HepG2 (cell line): ENCODE measurements around the gene USP25. TPM values are rescaled to one million over a fixed set of nuclear protein-coding genes. Genes with fewer than 3 reads are reported as not detected.

Source experiments
- ATAC-seq: fragments of 200-7000 bp; cut with Tn5 transposase; 3 replicates; pipeline ENCODE4 v1.9.1; 2020; ENCODE audit warnings: mild to moderate bottlenecking, moderate library complexity
- BruUV-seq: library from RNA; stranded (reverse); fragments of 400-500 nt; replicated peaks from 2 replicates; lab custom pipeline; 2021; lab: Mats Ljungman, UMichigan
- CTCF ChIA-PET: fragments of 300-600 bp; formaldehyde crosslinking; extraction: SDS; loops from one replicate; lab custom pipeline; 2021; ENCODE audit warnings: low total read pairs, inconsistent platforms, low intra/inter-chr PET ratio; lab: Yijun Ruan, JAX
- POLR2A ChIA-PET: fragments of 350-600 bp; sonication (Branson Sonifier 250); formaldehyde crosslinking; loops from one replicate; lab custom pipeline; 2020; ENCODE audit warnings: antibody characterized with exemption, inconsistent platforms; lab: Yijun Ruan, JAX
- DNase-seq: peaks from one replicate; pipeline ENCODE4 v3.0.0-alpha.2; 2015; ENCODE audit warnings: low spot score
- FAIRE-seq: peaks from 3 replicates; lab custom pipeline; 2011; peaks lifted over from hg19 to GRCh38; lab: Jason Lieb, UNC
- H2AFZ ChIP-seq: one replicate; pipeline ENCODE4 v1.6.1; 2011; ENCODE audit warnings: low read length, inconsistent platforms
- H3K27ac ChIP-seq: fragments of 300-600 bp; 3 replicates; pipeline ENCODE4 v1.8.0; 2011; ENCODE audit warnings: mixed run types, mild to moderate bottlenecking, mixed read lengths, low read length, inconsistent platforms; ENCODE audit not compliant: insufficient read depth; ENCODE audit errors: extremely low read length
- H3K27me3 ChIP-seq, 2 experiments: fragments of 200-600 bp in 1 of 2; 2 replicates in 1 of 2; 3 replicates in 1 of 2; pipeline versions ENCODE4 v1.6.0 to v1.8.0; 2011; ENCODE audit warnings: low read length in 2 of 2, mild to moderate bottlenecking in 2 of 2, moderate library complexity in 2 of 2, inconsistent platforms in 1 of 2; ENCODE audit not compliant: insufficient read depth in 2 of 2, control insufficient read depth in 1 of 2
- H3K36me3 ChIP-seq, 2 experiments: fragments of 200-600 bp in 1 of 2; replicated peaks in 1 of 2; 2 replicates in 1 of 2; 3 replicates in 1 of 2; pipeline versions ENCODE4 v1.5.1 to v1.8.0; 2011; ENCODE audit warnings: low read length in 2 of 2, inconsistent platforms in 1 of 2; ENCODE audit not compliant: insufficient read depth in 2 of 2, control insufficient read depth in 1 of 2
- H3K4me1 ChIP-seq: 2 replicates; pipeline ENCODE4 v1.5.1; 2012; ENCODE audit warnings: low read length, inconsistent platforms; ENCODE audit not compliant: insufficient read depth
- H3K4me2 ChIP-seq: 2 replicates; pipeline ENCODE4 v1.6.0; 2011; ENCODE audit warnings: low read depth, low read length, inconsistent platforms
- H3K4me3 ChIP-seq, 3 experiments: fragments of 200-600 bp in 1 of 3; sonication (generic), shearing (Covaris generic) in 1 of 3; replicated peaks in 1 of 3; 2 replicates each; pipeline ENCODE4 v1.5.1; 2011 to 2016; ENCODE audit warnings: low read length in 3 of 3, inconsistent platforms in 2 of 3, low read depth in 2 of 3, mild to moderate bottlenecking in 2 of 3, control low read depth in 1 of 3, mixed read lengths in 1 of 3; ENCODE audit not compliant: insufficient read depth in 1 of 3
- H3K79me2 ChIP-seq: one replicate; pipeline ENCODE4 v1.6.1; 2011; ENCODE audit warnings: low read length, inconsistent platforms; ENCODE audit not compliant: insufficient read depth
- H3K9ac ChIP-seq: 2 replicates; pipeline ENCODE4 v1.6.0; 2011; ENCODE audit warnings: mild to moderate bottlenecking, low read depth, low read length, inconsistent platforms; ENCODE audit not compliant: insufficient read depth
- H3K9me3 ChIP-seq: 2 replicates; pipeline ENCODE4 v1.5.1; 2012; ENCODE audit warnings: mild to moderate bottlenecking, low read length
- H4K20me1 ChIP-seq: 2 replicates; pipeline ENCODE4 v1.6.0; 2011; ENCODE audit warnings: inconsistent platforms, mild to moderate bottlenecking, low read length, moderate library complexity; ENCODE audit not compliant: insufficient read depth
- EED ChIP-seq: sonication (generic); formaldehyde crosslinking; IDR thresholded peaks from 2 replicates; pipeline ENCODE4 v1.5.0; 2020; ENCODE audit warnings: mild to moderate bottlenecking, missing genetic modification reagents
- ELF1 ChIP-seq: sonication (generic); formaldehyde crosslinking; IDR thresholded peaks from 2 replicates; pipeline ENCODE4 v1.4.0; 2020; ENCODE audit warnings: missing genetic modification reagents
- ESRRA ChIP-seq: sonication (generic); formaldehyde crosslinking; IDR thresholded peaks from 2 replicates; pipeline ENCODE4 v1.5.1; 2020; ENCODE audit warnings: mild to moderate bottlenecking, low read depth, missing genetic modification reagents
- FOXC1 ChIP-seq: sonication (generic); formaldehyde crosslinking; IDR thresholded peaks from 2 replicates; pipeline ENCODE4 v1.8.0; 2022; ENCODE audit warnings: mild to moderate bottlenecking, missing genetic modification reagents, borderline replicate concordance
- FUBP1 ChIP-seq: sonication (generic); formaldehyde crosslinking; IDR thresholded peaks from 2 replicates; pipeline ENCODE4 v1.5.1; 2020; ENCODE audit warnings: missing genetic modification reagents, mild to moderate bottlenecking, borderline replicate concordance
- KDM4B ChIP-seq: sonication (generic); formaldehyde crosslinking; IDR thresholded peaks from 2 replicates; pipeline ENCODE4 v1.4.0; 2020; ENCODE audit warnings: missing genetic modification reagents
- KLF13 ChIP-seq: sonication (generic); formaldehyde crosslinking; IDR thresholded peaks from 2 replicates; pipeline ENCODE4 v1.4.0; 2020; ENCODE audit warnings: mild to moderate bottlenecking, missing genetic modification reagents
- LBX2 ChIP-seq: sonication (generic); formaldehyde crosslinking; IDR thresholded peaks from 2 replicates; pipeline ENCODE4 v1.5.0; 2020; ENCODE audit warnings: missing genetic modification reagents, mild to moderate bottlenecking, borderline replicate concordance
- MBD4 ChIP-seq: IDR thresholded peaks from 2 replicates; pipeline ENCODE4 v1.6.1; 2012; ENCODE audit warnings: low read length, inconsistent platforms, borderline replicate concordance
- MED1 ChIP-seq: sonication (generic); formaldehyde crosslinking; IDR thresholded peaks from 2 replicates; pipeline ENCODE4 v1.4.0; 2020; ENCODE audit warnings: missing genetic modification reagents
- NR1H2 ChIP-seq: sonication (generic); formaldehyde crosslinking; IDR thresholded peaks from 2 replicates; pipeline ENCODE4 v1.8.1; 2022; ENCODE audit warnings: low read depth, missing genetic modification reagents, borderline replicate concordance
- RAD51 ChIP-seq: fragments of 450-650 bp; IDR thresholded peaks from 2 replicates; pipeline ENCODE4 v1.6.1; 2016; ENCODE audit warnings: borderline replicate concordance
- TCF7L2 ChIP-seq: IDR thresholded peaks from 2 replicates; pipeline ENCODE4 v1.6.1; 2011; ENCODE audit warnings: mild to moderate bottlenecking, low read depth, low read length, moderate library complexity
- ZNF639 ChIP-seq: conservative IDR thresholded peaks from 2 replicates; pipeline ENCODE4 v1.6.1; 2018; ENCODE audit warnings: missing genetic modification reagents
- ZNF782 ChIP-seq: sonication (generic); formaldehyde crosslinking; IDR thresholded peaks from 2 replicates; pipeline ENCODE4 v1.4.0; 2020; ENCODE audit warnings: missing genetic modification reagents, mild to moderate bottlenecking, borderline replicate concordance
- ZSCAN29 ChIP-seq: sonication (generic); formaldehyde crosslinking; conservative IDR thresholded peaks from 2 replicates; pipeline ENCODE4 v1.4.0; 2020; ENCODE audit warnings: mild to moderate bottlenecking, missing genetic modification reagents
- ZZZ3 ChIP-seq: sonication (generic); formaldehyde crosslinking; IDR thresholded peaks from 2 replicates; pipeline ENCODE4 v1.4.0; 2020; ENCODE audit warnings: missing genetic modification reagents, mild to moderate bottlenecking, borderline replicate concordance
- WGBS: methylation state at CpG from one replicate; pipeline ENCODE4 v1.1.6; 2017; ENCODE audit warnings: low lambda C conversion rate; 5-methylcytosine and 5-hydroxymethylcytosine counted together
- in situ Hi-C: cut with HindIII; loops from 2 replicates; pipeline ENCODE4 v1.10.0; 2017; ENCODE audit warnings: low pct_unique_long_range_greater_than_20kb; ENCODE audit not compliant: extremely low pct_ligation_motif_present
- intact Hi-C: fragments of 100-400 bp; cut with micrococcal nuclease; formaldehyde crosslinking; loops from one replicate; pipeline ENCODE4 v1.10.0; 2022; ENCODE audit not compliant: unreplicated experiment
- polyA plus RNA-seq, 8 experiments: library from polyadenylated mRNA; depleted of rRNA in 3 of 8; stranded (reverse) in 7 of 8; unstranded in 1 of 8; fragments of >200 nt; fragmentation: Illumina TruSeq in 4 of 8; extraction: Trizol in 4 of 8; gene quantifications; 2 replicates each; pipeline versions ENCODE4 v1.2.1 to v1.2.3, GENCODE V29; 2011 to 2016; ENCODE audit warnings: low read depth in 4 of 8, missing spikeins in 1 of 8, mixed read lengths in 1 of 8; ENCODE audit not compliant: insufficient read depth in 1 of 8
- total RNA-seq, 5 experiments: library from RNA; depleted of rRNA; stranded (reverse); fragments of >200 nt; fragmentation: Illumina TruSeq; extraction: Trizol; gene quantifications; 2 replicates each; pipeline ENCODE4 v1.2.3, GENCODE V29; 2016; ENCODE audit warnings: low read depth in 1 of 5

The USP25 gene
- total and polyA plus RNA-seq, 2 of the 13 experiments (the other 11 are each of a cell fraction or from before 2014, with no cell fraction given): 12.4 to 26.3 TPM

- intact Hi-C loops: no loop called here
- FAIRE-seq: no peak
- no peaks in the 10 kb centered on the region for H3K79me2 ChIP-seq
- H4K20me1 ChIP-seq: no peaks in the 10 kb centered on the region
- no peak overlapping the region for H3K4me2 ChIP-seq
- no peaks in the 10 kb centered on the region for H3K27me3 ChIP-seq
- 100% methylated on average over 1 of the region's 3 CpGs for WGBS
- no peak for DNase-seq
- no peaks in the 10 kb centered on the region for H3K4me1 ChIP-seq
- peaks cover 0 to 21% of the 10 kb centered on the region in 2 experiments; a peak in 2 of 5 replicates for H3K36me3 ChIP-seq
- H3K4me3 ChIP-seq: no peak overlapping the region
- H3K9ac ChIP-seq: no peak overlapping the region
- H3K27ac ChIP-seq: no peak overlapping the region
- no peak for TF ChIP-seq TCF7L2
- TF ChIP-seq ELF1 (CRISPR knock-in tag): no peak
- no peak for TF ChIP-seq ZZZ3 (CRISPR knock-in tag)
- TF ChIP-seq FOXC1 (CRISPR knock-in tag): no peak
- no peak for TF ChIP-seq ESRRA
- no peak for TF ChIP-seq ZSCAN29 (CRISPR knock-in tag)
- TF ChIP-seq LBX2 (CRISPR knock-in tag): no peak
- TF ChIP-seq MBD4: no peak
- no peak for TF ChIP-seq EED (CRISPR knock-in tag)
- TF ChIP-seq ZNF639 (CRISPR knock-in tag): no peak
- TF ChIP-seq KLF13: no peak
- no peak for TF ChIP-seq NR1H2 (CRISPR knock-in tag)
- no peak for TF ChIP-seq MED1 (CRISPR knock-in tag)
- no peak for TF ChIP-seq ZNF782 (CRISPR knock-in tag)
- no peak for TF ChIP-seq KDM4B (CRISPR knock-in tag)
- no peak for TF ChIP-seq FUBP1 (CRISPR knock-in tag)
- no peak for TF ChIP-seq RAD51
- no TSS peak for BruUV-seq
- ChIA-PET CTCF (no interaction called here), POLR2A (no interaction called here)
- in situ Hi-C loops: no loop called here
- no peak for ATAC-seq
- peaks cover 6% of the 10 kb centered on the region; the same call in 1 of the 2 replicates for H3K9me3 ChIP-seq
- no peak overlapping the region for H2AFZ ChIP-seq
These were observed 85.5 kb downstream of the USP25 start for GRCh38 chr21:15815285-15815684.
